Mesenteric fat pad (tissue), 1 donor: Measurements from ENCODE around the gene PAM16. TPM values are rescaled to one million over a fixed set of nuclear protein-coding genes. Genes with fewer than 3 reads are reported as not detected.

Experiments
- DNase-seq: peaks from one replicate; pipeline ENCODE4 v3.0.0-alpha.2; 2020; ENCODE audit warnings: low spot score
- total RNA-seq: library from RNA; stranded (reverse); fragmentation: NEBNext Ultra II Directional; extraction: Animal tissue kit (Norgen Biotek cat#: 25700); gene quantifications from one replicate; pipeline ENCODE4 v1.2.1, GENCODE V29; 2021
- donor health status: DM: yes; HTN: yes; CAD: no.

Gene PAM16
- total RNA-seq, 1 donor from 2014 or later: 38.2 TPM

GRCh38 chr16:4307215-4308037, 43.7 kb downstream of the PAM16 start:
- peak; percentile 98 for DNase-seq

GRCh38 chr16:4306470-4307214, 44.5 kb downstream of the PAM16 start:
- DNase-seq: no peak

GRCh38 chr16:4303973-4304372, 47.1 kb downstream of the PAM16 start:
- no peak for DNase-seq

- DNase-seq: no peak
Measured at GRCh38 chr16:4301968-4302367, 49.2 kb downstream of the PAM16 start.

- DNase-seq: no peak
Measured at GRCh38 chr16:4301177-4301576, 49.9 kb downstream of the PAM16 start.

GRCh38 chr16:4298761-4299522, 52.2 kb downstream of the PAM16 start:
- DNase-seq: no peak

GRCh38 chr16:4297480-4297879, 53.6 kb downstream of the PAM16 start:
- DNase-seq: no peak

GRCh38 chr16:4295581-4295980, 55.5 kb downstream of the PAM16 start:
- no peak for DNase-seq

GRCh38 chr16:4293822-4294457, 57.2 kb downstream of the PAM16 start:
- DNase-seq: no peak

GRCh38 chr16:4293181-4293716, 57.9 kb downstream of the PAM16 start:
- DNase-seq: no peak

GRCh38 chr16:4291699-4292098, 59.4 kb downstream of the PAM16 start:
- no peak for DNase-seq

Other genes starting within 250 kb of the PAM16 start
- 11.7 TPM for gene ADCY9, start 234.9 kb downstream of the PAM16 start, total RNA-seq
- gene SRL, start 109.2 kb downstream of the PAM16 start, total RNA-seq: 0.45 TPM
- 8.2 TPM for gene TFAP4, start 78.3 kb downstream of the PAM16 start, total RNA-seq
- 14.2 TPM for gene GLIS2, start 35.3 kb downstream of the PAM16 start, total RNA-seq
- gene VASN, start 20.5 kb upstream of the PAM16 start, total RNA-seq: 26.6 TPM
- 45.0 TPM for gene CORO7, start 65.3 kb upstream of the PAM16 start, total RNA-seq
- gene DNAJA3, start 74.5 kb upstream of the PAM16 start, total RNA-seq: 36.0 TPM
- 23.4 TPM for gene NMRAL1, start 123.3 kb upstream of the PAM16 start, total RNA-seq
- 84.1 TPM for gene HMOX2, start 125.1 kb upstream of the PAM16 start, total RNA-seq
- gene CDIP1, start 187.5 kb upstream of the PAM16 start, total RNA-seq: 24.8 TPM
- gene C16orf96, start 205.0 kb upstream of the PAM16 start, total RNA-seq: 0.10 TPM